Activated T-cell treated with anti-CD3 and anti-CD28 coated beads, Interleukin-2, amount 50 U/mL, for 1 hour (primary cell): Measurements from ENCODE around the gene ADK.
"Not testable (repeated sequence)": the region's sequence is repeated elsewhere in the genome, so short reads cannot be mapped to it uniquely, and the experiment has no call there.

Experiments used
- DNase-seq: peaks from one replicate; pipeline ENCODE4 v3.0.0-alpha.2; 2020

The ADK gene

DNA sequence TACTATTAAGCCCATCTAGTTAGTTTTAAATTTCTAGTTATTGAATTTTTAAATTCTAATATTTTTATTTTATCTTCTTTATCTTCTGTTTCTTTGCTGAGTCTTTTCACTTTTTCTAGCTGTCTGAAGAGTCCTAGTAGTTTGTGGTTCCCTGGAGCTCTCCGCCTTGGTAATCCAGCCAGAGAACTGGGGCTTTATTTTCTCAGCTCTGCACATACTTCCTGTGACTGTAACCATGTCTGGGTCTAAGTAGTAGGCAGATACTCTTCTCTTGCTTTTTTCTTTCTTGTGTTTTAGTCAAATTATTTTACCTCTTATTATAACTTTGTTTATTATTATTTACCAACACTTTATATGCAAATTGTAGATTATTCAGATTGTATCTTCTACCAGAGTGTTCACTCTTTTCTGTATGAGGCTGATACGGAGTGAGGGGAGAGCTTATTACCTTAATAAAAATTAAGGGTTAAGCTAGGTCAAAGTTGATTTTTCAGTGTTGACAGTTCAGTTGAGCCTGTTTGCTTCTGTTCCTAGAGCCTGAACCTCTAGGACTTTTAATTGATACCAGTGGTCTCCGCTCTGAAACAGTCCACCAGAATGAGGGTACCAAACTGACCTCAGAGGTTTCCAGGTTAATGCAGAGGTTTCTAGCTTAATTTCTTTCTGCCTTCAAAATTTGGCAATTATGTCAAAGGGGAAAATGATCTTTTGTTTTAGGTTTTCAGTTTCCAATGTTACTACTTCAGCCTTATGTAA is 155.4 kb downstream of the ADK start:
- no peak for DNase-seq

DNA sequence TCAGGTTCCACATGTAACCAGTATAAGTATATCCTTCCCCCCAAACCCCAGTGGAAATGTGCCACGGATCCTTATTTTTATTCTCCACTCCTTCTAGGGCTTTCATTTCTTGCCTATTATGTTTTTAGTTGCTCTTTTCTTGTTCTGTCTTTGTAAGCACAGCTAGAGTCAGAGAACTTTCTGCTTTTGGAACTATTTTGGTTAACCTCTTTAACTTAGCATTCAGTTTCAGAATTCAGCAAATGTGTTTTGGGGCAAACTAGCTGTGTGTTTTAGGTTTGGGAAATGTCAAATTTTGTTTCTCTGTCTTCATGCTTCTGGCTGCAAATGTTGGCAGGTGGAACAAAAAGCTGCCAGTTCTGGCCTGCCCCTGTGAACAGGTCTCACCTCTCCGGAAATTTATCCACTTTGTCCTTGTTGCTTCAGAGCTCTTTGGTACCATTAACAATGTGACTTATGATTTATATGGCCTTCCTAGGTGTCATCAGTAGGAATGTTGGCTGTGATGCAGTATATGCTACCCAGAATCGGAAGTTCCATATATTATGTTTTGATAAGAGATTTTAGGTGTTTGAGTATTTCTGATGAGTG is 156.1 kb downstream of the ADK start:
- no peak for DNase-seq

DNA sequence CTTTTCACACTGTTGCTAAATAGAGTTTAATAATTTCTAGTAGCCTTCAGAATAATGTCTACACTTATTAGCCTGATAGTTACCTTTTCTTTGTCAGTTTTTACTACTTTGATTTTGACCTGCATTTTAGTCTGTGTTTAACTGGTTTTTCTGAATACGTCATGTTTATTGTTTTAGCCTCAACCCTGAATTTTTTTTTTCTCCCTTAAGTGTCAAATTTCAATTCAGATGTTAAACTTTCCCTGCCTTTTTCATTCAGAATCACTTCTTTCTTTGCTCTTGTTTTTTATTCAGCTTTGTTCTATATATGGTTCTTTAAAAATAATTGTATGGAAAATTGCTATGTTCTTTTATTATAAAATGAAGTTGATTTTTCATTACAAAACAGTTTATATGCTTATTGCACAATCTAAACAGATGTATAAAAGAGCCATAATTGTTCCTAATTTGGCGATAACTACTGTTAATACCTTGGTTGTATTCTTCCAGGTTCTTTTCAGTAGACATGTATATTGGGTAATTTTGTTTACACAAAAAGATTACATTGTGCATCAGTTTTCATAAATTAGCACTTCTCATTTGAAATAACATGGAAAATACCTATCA is 159.7 kb downstream of the ADK start:
- DNase-seq, result no peak

DNA sequence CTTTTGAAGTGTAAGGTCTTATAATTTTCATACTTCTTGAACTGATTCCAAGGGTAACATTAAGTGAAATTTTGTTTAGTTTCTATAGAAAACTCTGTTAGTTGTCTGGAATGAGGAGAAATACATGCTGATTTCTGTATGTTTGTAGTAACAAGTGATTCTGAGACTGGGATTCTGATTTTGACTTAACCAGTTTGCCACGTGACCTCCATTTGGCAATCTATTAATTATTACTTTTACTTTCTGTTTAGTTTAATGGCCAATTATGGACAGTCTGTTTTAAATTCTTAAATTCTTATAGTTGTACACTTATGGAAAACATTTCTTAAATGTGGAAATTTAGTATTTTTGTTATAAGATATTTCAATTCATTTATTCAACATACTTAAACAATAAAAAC is 163.1 kb downstream of the ADK start:
- DNase-seq, result no peak

DNA sequence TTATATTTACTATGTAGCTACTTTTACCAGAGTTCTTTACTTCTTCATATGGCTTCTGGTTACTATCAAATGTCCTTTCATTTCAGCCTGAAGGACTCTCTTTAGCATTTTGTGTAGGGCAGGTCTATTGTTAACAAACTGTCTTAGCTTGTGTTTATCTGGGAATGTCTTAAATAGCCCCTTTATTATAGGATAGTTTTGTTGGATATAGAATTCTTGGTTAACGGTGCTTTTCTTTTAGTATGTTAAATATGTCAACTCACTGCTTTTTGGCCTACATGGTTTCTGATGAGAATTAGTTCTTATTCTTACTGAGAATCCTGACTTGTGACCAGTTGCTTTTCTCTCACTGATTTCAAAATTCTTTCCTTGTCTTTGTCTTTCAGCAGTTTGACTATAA is 169.0 kb downstream of the ADK start:
- DNase-seq, result no peak

DNA sequence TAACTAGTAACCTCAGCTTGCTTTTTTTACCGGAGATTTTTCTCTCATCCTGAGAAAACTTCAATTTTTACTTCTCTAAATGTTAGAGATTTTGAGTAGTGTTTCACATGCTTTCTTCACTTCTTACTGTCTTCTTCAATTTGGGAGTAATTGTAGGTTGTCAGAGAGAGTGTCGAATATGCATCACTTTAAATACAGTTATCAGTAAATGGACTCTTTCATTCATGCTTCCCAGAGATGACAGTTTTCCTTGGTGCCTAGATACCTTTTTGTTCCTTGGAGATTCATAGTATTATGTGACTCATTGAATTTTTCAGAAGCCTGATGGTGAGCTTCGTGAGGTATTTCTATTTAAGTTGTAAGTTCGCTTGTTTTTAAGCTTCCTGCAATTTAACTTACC is 169.7 kb downstream of the ADK start:
- DNase-seq, result no peak

DNA sequence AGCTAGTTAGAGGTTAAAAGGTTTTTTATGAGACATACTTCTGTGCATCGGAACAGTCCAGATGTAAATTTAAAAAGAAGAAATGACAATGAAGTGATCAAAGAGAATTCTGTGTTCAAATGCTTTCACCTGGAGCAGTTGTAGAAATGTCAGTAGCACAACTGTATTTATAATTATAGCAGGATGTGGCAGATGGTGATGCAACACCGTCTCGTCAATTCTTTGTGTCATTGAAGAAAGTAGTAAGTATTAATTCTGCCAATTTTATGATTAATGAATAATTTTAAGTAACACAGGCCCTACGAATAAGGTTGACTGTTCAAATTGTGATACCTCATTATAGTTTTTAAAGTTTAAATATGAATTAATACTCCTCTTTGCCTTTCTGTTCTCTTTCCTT is 171.1 kb downstream of the ADK start:
- no peak for DNase-seq

DNA sequence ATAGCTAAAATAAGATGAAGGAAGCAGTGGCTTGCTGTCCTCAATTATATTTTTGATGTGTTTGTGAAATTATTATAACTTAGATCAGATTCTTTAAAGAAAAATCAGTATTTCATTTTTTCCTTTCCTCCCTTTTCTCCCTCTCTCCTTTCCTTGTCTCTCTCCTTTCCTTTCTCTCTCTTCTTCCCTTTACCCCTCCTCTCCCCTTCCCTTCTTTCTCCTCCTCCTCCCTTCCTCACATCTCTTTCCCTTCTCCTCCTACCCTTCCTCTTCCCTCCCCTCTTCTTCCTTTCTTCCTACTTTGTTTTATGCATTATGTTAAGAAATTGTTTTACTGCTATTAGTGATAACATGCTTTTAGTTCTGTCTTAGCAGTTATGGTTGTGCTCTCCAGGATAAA is 171.5 kb downstream of the ADK start:
- DNase-seq, result no peak

DNA sequence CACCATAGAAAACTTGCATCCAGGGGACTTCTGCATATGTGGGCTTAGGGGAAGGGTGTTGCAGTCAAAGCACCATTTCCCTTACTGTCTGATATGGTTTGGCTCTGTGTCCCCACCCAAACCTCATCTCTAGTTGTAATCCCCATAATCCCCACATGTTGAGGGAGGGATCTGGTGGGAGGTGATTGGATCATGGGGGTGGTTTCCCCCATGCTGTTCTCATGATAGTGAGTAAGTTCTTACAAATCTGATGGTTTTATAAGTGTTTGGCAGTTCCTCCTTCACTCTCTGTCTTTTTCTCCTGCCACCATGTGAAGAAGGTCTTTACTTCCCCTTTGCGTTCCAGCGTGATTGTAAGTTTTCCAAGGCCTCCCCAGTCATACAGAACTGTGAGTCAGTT is 177.4 kb downstream of the ADK start:
- no peak for DNase-seq

DNA sequence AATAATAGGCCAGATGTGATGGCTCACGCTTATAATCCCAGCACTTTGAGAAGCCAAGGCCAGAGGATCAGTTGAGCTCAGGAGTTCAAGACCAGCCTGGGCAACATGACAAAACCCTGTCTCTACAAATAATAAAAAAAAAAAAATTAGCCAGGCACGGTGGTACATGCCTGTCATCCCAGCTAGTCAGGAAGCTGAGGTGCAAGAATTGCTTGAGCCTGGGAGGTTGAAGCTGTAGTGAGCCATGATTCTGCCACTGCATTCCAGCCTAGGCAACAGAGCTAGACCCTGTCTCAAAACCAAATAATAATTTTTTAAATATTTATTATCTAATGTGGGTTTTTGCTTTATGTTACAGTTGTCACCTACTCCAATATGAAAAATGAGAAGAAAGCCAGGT is 178.9 kb downstream of the ADK start:
- DNase-seq, result no peak

DNA sequence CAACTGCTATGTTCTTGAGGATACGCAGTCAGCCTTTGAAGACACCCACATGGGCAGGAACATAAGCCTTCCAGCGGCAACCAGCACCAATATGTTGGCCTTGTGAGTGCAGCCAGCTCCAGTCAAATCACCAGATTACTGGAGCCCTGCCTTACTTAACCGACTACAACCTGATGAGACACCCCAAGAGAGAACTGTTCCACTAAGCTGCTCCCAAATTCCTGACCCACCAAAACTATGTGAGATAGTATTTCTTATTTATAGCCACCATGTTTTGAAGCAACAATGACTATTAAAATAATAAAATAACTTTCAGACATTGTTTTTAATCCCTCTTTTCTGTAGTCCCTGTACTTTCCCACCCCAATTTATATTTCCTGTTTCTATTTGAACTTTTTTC is 179.6 kb downstream of the ADK start:
- DNase-seq, result no peak

DNA sequence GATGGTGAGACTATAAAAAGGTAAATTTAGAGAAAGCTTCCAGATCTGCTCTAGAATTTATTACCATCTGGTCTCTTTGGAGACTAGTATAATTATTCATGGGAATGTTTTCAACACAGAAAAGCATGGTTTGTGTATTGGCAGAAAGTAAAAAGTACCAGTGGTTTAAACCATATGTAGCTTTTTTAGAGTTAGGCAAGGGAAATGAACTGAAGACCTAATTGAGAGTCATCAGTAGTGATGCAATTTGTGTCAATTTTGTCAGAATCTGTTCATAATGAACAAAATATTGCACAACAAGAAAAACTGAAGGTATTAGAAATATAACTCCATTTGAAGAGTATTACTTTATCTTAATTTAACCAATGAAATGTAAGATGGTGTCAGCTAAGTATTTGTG is 181.4 kb downstream of the ADK start:
- no peak for DNase-seq

DNA sequence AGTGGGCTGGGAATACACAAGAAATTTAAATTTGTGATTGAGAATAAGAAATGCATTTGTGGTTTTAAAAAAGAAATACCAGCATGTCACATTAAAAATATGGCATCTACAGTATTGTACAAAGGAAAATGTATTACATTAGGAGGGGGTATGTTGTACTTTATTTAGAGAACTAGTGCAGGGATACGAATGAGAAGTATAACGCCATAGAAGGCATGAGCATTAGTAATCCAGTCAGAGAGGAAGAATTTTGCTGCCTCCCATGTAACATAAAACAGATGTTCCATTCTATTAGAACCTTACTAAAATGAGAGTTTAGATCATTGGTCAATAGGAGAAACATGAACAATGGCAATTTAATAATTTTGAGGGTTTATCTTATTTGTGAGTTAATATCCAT is 182.2 kb downstream of the ADK start:
- DNase-seq, result no peak

DNA sequence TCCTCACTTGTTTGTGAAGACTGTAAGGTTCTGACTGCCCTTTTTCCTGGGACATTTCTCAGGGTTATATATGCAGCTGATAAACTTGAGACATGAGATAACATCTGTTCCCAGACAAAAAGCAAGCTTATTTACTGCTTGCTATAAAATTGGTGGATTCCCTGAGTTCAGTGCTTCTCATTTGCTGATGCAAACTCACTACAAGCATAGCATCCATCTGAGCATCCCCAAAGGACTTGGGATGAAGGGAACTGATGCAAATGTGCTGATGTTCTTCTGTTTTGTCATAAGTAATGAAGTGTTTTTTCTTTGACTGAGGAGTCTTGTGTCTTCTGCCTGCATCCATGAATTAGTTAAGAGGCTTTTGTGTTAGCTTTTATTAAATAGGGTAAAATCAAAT is 183.2 kb downstream of the ADK start:
- no peak for DNase-seq

DNA sequence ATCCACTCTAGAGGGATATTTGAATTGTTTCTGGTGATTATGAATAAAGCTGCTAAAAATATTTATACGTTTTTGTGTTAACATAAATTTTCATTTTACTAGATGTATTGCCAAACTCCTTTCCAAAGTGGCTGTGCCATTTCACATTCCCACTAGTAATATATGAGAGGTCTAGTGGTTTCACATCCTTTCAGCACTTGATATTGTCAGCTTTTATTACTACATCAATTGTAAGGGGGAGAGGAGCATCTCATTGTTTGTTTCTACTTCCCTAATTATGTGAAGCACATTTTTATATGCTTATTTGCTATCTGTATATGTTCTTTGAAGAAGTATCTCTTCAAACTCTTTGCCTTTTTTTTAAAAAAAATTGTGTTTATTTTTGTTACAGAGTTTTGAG is 184.5 kb downstream of the ADK start:
- DNase-seq, result no peak

DNA sequence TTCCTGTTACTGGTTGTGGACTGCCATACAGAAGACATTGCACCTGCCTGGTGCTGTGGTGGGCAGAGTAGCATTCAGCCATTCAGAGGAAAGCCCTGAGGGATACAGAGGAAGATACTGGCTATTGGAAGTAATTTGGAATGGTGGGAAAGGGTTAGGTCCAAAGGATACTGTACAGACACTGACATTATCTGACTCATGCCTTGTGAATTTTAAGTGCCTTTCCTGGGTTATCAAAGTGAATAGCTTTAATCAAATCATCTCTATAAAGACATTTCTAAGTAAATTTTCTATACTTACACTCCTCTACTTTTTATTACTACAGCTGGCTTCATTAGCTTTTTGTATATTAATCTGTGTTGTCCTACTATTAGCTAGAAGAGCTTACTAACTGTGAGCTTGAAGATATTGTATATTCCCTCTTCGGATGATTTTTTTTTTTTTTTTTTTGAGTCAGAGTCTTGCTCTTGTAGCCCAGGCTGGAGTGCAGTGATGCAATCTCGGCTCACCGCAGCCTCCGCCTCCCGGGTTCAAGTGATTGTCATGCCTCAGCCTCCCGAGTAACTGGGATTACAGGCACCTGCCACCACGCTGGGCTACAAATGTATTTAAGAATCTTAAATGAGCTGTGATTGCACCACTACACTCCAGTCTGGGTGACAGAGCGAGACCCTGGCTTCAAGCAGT is 186.5 kb downstream of the ADK start:
- no peak for DNase-seq

DNA sequence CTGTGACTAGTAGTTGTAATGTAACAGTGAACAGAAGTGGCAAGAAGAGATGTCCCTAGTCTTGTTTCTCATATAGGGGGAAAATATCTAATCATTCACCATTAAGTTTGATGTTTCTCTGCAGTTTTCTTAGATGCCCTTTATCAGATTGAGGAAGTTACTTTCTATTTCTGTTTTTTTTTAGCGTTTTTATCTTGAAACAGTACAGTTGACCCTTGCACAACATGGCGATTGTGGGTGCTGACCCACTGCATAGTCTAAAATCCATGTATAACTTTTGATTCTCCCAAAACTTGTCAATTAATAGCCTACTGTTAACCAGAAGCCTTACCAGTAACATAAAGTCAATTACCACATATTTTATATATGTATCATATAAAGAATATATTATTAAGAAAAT is 192.0 kb downstream of the ADK start:
- no peak for DNase-seq

DNA sequence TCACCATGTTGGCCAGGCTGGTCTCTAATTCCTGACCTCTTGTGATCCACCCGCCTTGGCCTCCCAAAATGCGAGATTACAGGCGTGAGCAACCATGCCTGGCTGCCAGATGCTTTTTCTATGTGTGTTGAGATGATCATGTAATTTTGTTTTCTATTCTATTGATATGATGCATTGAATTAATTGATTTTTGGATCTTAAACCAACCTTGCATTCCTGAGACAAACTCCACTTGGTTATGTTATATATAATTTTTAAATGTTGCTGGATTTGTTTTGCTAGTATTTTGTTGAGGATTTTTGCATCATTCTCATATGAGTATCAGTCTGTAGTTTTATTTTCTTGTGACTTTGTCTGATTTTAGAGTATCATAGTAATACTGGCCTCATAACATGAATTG is 192.8 kb downstream of the ADK start:
- DNase-seq, result no peak

DNA sequence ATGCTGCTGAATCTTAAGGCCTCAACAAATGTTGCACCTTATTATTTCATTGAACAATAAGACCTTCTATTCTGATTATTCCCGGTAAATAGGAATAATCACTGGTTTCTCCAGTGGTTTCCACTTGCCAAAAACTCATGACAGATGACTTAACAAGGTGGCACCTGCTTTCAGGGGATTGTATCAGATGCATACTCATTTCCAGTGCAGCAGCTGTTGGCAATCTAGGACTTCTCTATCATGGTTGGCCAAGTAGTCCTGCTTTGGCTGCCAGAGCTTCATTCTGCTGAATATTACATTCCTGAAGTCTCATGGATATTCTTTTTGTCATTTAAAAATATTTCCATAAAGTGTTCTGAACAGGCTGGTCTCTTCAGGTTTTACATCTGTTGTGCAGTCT is 193.3 kb downstream of the ADK start:
- DNase-seq, result no peak

DNA sequence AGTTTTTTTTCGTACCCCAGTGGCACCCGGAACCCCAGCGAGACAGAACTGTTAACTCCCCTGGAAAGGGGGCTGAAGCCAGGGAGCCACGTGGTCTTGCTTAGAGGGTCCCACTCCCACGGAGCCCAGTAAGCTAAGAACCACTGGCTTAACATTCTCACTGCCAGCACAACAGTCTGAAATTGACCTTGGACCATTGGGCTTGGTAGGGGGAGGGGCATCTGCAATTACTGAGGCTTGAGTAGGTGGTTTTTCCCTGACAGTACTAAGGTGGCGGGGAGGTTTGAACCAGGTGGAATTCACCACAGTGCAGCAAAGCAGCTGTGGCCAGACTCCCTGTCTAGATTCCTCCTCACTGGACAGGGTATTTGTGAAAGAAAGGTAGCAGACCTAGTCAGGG is 196.5 kb downstream of the ADK start:
- no peak for DNase-seq

DNA sequence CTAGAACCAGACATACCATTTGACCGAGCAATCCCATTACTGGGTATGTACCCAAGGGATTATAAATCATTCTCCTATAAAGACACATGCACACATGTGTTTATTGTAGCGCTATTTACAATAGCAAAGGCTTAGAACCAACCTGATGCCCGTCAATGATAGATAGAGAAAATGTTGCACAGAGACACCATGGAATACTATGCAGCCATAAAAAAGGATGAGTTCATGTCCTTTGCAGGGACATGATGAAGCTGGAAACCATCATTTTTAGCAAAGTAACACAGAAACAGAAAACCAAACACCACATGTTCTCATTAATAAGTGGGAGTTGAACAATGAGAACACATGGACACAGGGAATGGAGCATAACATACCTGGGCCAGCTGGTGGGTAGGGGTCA is 202.0 kb downstream of the ADK start:
- not testable (repeated sequence) for DNase-seq

DNA sequence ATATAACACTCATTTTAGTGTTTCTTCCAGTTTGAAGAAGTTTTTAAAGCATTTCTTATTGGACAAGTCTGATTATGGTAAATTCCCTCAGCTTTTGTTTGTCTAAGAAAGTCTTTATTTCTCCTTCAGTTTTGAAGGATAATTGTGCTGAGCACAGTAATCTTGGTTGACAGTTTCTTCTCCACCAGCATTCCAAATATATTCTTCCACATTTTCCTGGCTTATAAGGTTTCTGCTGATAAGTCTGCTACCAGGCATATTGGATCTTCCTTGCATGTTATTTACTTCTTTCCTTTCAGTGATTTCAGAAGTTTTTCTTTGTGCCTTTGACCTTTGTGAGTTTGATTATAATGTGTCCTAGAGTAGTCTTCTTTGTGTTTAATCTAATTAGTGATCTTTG is 210.7 kb downstream of the ADK start:
- no peak for DNase-seq

DNA sequence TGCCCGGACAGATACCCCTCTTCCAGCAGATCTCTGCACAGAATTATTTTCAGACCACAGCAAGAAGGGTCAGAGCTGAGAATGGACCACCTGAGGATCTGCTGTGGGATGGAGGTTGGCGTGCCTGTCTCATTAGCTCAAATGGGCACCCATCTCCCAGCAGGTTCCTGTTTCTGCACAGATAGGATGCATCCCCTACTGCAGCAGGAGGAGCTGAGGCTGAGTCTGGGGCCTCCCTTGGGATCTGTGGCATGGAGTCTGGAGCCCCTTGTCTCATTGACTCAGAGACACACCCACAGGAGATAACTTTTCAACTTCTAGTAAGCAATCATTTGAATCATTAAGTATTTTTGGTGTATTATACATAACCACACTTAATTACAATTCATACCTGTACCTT is 212.7 kb downstream of the ADK start:
- no peak for DNase-seq

DNA sequence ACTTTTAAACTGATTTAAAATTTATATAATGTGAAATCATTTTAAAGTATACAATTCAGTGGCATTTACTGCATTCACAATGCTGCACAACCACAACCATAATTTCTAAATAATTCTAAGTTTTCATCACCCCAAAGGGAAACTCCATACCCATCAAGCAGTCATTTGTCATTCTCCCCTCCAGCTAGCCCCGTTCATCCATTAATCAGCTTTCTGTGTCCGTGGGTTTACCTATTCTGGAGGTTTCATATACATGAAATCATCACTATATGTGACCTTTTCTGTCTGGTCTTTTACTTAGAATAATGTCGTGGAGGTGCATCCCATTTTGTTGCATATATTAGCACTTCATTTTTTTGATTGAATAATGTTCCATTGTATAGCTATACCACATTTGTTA is 214.1 kb downstream of the ADK start:
- no peak for DNase-seq
